Subcutaneous abdominal adipose tissue (tissue), 5 donors: ENCODE measurements around the gene ITIH1.

Experiments
- H3K27ac ChIP-seq: one replicate; pipeline ENCODE4 v1.7.0; 2013; ENCODE audit warnings: low read depth, mild to moderate bottlenecking, inconsistent platforms, low read length, moderate library complexity
- H3K27me3 ChIP-seq, 5 donors: one replicate each; pipeline ENCODE4 v1.7.0; 2013; ENCODE audit warnings: low read length in 5 of 5, inconsistent platforms in 1 of 5; ENCODE audit not compliant: control insufficient read depth in 5 of 5, insufficient read depth in 4 of 5
- H3K36me3 ChIP-seq, 5 donors: one replicate each; pipeline ENCODE4 v1.7.0; 2013; ENCODE audit warnings: low read length in 5 of 5; ENCODE audit not compliant: control insufficient read depth in 5 of 5, insufficient read depth in 5 of 5
- H3K4me1 ChIP-seq, 5 donors: one replicate each; pipeline ENCODE4 v1.7.0; 2013; ENCODE audit warnings: low read length in 5 of 5, mild to moderate bottlenecking in 3 of 5, moderate library complexity in 1 of 5; ENCODE audit not compliant: control insufficient read depth in 5 of 5, insufficient read depth in 5 of 5
- H3K4me3 ChIP-seq, 5 donors: one replicate each; pipeline ENCODE4 v1.7.0; 2013; ENCODE audit warnings: low read length in 5 of 5, low read depth in 1 of 5
- H3K9ac ChIP-seq, 5 donors: one replicate each; pipeline ENCODE4 v1.7.0; 2013; ENCODE audit warnings: low read length in 5 of 5, mild to moderate bottlenecking in 4 of 5, moderate library complexity in 3 of 5
- H3K9me3 ChIP-seq, 5 donors: one replicate each; pipeline ENCODE4 v1.7.0; 2013; ENCODE audit warnings: low read length in 5 of 5; ENCODE audit not compliant: control insufficient read depth in 5 of 5
- donor health status: healthy.
- donor health status: healthy.
- donor health status: healthy.
- donor health status: healthy.
- donor health status: healthy.

Gene ITIH1

DNA sequence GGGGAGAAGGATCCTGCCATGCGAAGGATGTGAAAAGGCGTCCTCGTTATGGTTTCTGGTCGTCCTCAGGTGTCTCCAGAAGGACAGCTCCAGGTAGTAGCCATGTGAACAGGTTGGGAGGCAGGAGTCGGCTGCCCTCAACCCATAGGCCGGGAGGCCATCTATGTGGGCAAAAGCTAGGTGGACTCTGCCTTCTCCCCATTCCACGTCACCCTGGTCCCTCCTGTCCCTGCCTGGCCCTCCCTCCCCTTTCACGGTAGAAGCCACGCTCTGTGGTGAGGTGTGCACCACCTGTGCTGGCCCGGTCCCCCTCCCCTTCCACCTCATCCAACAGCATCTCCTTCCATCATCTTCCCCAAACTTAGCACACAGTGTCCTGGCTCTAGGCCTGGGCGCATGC is 33.5 kb downstream of the ITIH1 start:
- H3K4me1 ChIP-seq = no peaks in the 10 kb centered on the region
- no peak overlapping the region for H3K4me3 ChIP-seq
- no peak overlapping the region for H3K9ac ChIP-seq
- no peak overlapping the region for H3K27ac ChIP-seq
- H3K9me3 ChIP-seq = no peaks in the 10 kb centered on the region
- H3K27me3 ChIP-seq = peaks cover 0 to 17% (median 5%) of the 10 kb centered on the region in 5 donors
- no peaks in the 10 kb centered on the region for H3K36me3 ChIP-seq

DNA sequence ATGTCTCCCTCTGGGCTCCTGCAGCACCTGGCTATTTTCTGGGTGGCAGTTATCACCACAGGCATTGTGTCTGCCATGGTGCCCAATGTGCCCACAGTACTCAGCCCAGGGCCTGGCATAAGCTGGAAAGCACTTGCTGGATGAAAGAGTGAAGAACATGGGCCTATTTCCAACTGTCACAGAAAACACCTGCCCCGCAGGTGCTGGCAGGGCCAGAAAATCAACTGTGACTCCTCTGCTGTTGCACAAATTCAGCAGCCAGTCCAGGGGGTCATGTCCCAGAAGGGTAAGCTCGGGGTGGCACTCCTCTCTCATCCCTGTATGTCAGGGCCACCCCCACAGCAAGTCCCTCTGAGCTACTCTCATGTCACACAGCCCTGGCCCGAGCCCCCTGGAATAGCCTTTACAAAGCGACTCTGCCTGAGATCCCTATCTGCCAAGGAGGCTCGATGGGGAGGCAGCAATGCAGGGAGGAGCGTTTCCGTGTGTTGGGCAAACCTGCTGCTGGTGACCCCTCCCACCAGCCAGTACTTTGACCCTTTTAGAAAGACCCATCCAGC is 34.1 kb downstream of the ITIH1 start:
- no peaks in the 10 kb centered on the region for H3K4me1 ChIP-seq
- no peak overlapping the region for H3K4me3 ChIP-seq
- no peaks in the 10 kb centered on the region for H3K36me3 ChIP-seq
- no peak overlapping the region for H3K27ac ChIP-seq
- peaks cover 0 to 16% (median 5%) of the 10 kb centered on the region in 5 donors for H3K27me3 ChIP-seq
- no peaks in the 10 kb centered on the region for H3K9me3 ChIP-seq
- H3K9ac ChIP-seq = no peak overlapping the region

DNA sequence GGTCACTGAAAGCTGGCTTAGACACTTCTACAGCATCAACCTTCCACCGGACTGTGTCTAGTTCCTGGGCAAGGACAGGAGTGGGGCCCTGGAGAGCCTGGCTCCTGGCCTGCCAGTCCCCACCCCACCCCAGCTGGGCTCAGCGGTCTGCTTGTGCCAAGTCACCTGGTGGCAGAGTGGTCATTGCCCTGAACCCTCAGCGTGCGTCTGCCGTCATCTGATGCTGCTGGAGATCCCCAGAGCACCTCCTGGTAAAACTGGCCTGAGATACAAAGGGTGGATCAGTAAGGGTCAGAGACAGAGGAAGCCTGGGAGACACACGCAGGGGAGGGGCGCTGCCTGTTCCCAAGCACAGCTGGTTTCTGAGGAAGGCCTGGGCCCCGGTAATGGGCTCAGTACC is 36.4 kb downstream of the ITIH1 start:
- no peak overlapping the region for H3K27ac ChIP-seq

DNA sequence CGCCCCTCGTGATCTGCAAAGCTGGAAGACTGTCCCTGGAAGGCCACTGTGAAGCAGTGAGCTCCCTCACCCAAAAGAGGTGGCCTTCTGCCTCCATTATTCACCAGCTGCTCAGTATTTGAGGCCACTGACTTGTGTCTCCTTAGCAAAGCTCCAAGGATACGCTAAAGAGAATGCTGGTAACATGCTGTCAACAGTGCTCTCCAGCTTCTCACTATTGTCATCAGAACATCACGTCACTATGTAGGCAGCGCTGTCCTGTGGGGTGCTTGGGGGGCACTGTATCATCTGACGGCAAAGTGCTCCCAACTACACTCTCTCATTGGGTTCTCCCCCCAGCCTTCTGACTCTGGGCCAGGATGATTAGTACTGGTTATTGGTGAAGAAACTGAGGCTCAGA is 38.8 kb downstream of the ITIH1 start:
- H3K9ac ChIP-seq = no peak overlapping the region
- H3K27ac ChIP-seq = no peak overlapping the region
- H3K4me3 ChIP-seq = no peak overlapping the region
- no peaks in the 10 kb centered on the region for H3K27me3 ChIP-seq
- no peaks in the 10 kb centered on the region for H3K9me3 ChIP-seq
- H3K4me1 ChIP-seq = no peaks in the 10 kb centered on the region
- H3K36me3 ChIP-seq = no peaks in the 10 kb centered on the region

More for the DNA sequence above, 36.4 kb downstream of the ITIH1 start:
- Histone ChIP-seq H3K36me3 (no peaks in the 10 kb centered on the region), H3K9ac (no peak overlapping the region), H3K4me1 (no peaks in the 10 kb centered on the region), H3K4me3 (no peak overlapping the region), H3K27me3 (peaks cover 0 to 7% (median 4%) of the 10 kb centered on the region in 5 donors), H3K9me3 (no peaks in the 10 kb centered on the region)

DNA sequence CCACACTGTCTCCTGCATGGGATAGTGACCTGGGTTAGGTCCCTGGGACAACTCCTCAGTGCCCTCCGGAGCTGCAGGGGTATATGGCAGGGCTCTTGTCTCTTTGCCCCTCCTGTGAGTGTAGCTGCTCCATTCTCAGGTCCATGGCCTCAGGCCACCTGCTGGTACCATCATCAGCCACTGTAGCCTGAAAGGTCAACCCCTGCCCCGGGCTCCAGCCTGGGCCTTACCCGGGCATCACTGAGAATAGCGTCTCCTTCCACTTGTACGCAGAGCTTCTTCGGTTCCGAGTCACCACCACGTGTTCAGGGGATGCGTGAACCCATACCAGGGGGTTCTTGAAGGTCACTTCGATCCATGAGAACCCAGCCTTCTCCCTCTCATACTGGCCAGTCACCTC is 39.3 kb downstream of the ITIH1 start:
- Histone ChIP-seq H3K27me3 (no peaks in the 10 kb centered on the region), H3K4me3 (no peak overlapping the region), H3K27ac (no peak overlapping the region), H3K9ac (no peak overlapping the region), H3K9me3 (no peaks in the 10 kb centered on the region), H3K4me1 (peaks cover 0 to 2% (median 0%) of the 10 kb centered on the region in 5 donors), H3K36me3 (no peaks in the 10 kb centered on the region)

DNA sequence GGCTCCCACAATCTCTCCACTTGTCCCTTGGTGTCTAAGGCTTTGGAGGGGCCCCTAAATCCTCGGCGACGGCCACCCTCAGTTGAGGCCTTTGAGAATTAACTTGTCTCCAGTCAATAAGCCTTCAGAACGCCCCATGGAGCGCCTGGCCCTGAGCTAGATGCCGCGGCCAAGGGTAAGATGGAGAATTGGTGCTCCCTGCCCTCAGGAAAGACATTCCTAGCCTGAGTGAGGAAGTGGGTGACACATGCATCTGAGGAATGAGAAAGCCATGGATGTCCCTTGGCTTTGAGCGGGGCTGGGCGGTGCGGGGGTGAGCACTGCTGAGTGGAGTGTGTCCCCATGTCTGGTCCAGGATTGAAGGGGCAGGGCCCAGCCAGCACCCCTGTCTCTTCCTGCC is 39.8 kb downstream of the ITIH1 start:
- no peak overlapping the region for H3K4me3 ChIP-seq
- no peaks in the 10 kb centered on the region for H3K36me3 ChIP-seq
- H3K27me3 ChIP-seq = no peaks in the 10 kb centered on the region
- H3K4me1 ChIP-seq = peaks cover 0 to 2% (median 0%) of the 10 kb centered on the region in 5 donors
- no peak overlapping the region for H3K9ac ChIP-seq
- H3K9me3 ChIP-seq = no peaks in the 10 kb centered on the region
- no peak overlapping the region for H3K27ac ChIP-seq

DNA sequence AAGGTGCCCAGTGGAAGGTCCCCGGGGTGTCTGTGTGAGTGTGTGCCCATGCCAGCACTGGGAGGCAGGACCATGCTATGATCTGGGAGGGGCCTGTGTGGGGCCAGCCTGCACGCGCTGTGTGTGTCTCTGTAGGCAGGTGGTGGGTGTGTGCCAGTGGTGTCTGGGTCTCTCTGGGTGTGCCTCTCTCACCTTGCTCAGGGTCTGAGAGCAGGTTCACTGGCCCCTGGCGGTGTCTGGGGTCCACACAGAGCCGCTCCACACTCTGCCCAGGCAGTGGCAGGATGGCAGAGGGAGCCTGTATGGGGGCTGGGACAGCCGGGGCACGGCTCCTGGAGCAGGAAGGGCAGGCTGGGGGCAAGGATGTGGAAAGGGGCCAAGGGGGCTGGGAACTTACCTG is 40.5 kb downstream of the ITIH1 start:
- no peaks in the 10 kb centered on the region for H3K9me3 ChIP-seq
- no peaks in the 10 kb centered on the region for H3K36me3 ChIP-seq
- H3K27me3 ChIP-seq = no peaks in the 10 kb centered on the region
- H3K4me3 ChIP-seq = no peak overlapping the region
- H3K4me1 ChIP-seq = peaks cover 0 to 2% (median 0%) of the 10 kb centered on the region in 5 donors
- H3K27ac ChIP-seq = no peak overlapping the region
- no peak overlapping the region for H3K9ac ChIP-seq

DNA sequence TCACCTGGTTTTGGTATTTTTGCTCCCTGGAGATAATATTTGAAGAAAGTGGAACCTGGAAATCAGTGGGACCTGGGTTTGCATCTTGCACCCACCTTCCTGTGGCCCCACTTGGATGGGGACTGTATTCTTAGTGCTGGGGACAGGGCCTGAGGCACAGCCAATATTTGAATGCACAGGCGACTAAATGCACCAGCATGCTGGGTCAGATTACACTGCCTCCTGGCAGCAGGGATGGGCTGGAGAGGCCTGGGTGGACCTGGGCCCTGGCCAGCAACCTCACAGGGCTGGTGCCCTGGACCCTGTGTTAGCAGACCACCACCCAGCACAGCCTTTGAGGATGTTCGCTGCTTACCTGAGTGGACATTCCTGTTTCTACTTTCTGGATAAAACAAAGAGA is 42.5 kb downstream of the ITIH1 start:
- no peak overlapping the region for H3K4me3 ChIP-seq
- H3K9ac ChIP-seq = no peak overlapping the region
- peaks cover 0 to 13% (median 6%) of the 10 kb centered on the region in 5 donors for H3K36me3 ChIP-seq
- H3K4me1 ChIP-seq = peaks cover 0 to 2% (median 0%) of the 10 kb centered on the region in 5 donors
- no peaks in the 10 kb centered on the region for H3K9me3 ChIP-seq
- no peaks in the 10 kb centered on the region for H3K27me3 ChIP-seq
- H3K27ac ChIP-seq = no peak overlapping the region

DNA sequence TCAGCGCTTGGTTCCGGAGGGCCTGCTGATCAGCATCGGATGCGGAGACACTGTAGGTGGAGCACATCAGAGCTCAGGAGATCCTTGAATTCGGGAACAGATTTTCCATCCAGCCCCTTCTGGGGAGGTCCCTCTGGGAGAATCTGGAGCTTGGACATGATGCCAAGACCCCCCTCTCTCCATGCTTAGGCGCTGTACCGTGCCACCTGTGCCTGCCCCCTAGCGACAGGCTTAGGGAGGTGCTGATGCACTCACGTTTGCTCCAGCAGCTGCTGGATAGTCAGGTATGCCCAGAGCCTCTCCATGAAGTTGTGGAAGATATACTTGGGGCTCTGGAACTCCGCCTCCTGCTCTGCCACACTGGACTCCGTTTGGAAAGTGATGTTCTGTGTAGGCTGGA is 43.3 kb downstream of the ITIH1 start:
- H3K9ac ChIP-seq = no peak overlapping the region
- no peaks in the 10 kb centered on the region for H3K9me3 ChIP-seq
- no peak overlapping the region for H3K4me3 ChIP-seq
- peaks cover 0 to 13% (median 6%) of the 10 kb centered on the region in 5 donors for H3K36me3 ChIP-seq
- no peaks in the 10 kb centered on the region for H3K27me3 ChIP-seq
- H3K4me1 ChIP-seq = peaks cover 0 to 2% (median 0%) of the 10 kb centered on the region in 5 donors
- H3K27ac ChIP-seq = no peak overlapping the region

DNA sequence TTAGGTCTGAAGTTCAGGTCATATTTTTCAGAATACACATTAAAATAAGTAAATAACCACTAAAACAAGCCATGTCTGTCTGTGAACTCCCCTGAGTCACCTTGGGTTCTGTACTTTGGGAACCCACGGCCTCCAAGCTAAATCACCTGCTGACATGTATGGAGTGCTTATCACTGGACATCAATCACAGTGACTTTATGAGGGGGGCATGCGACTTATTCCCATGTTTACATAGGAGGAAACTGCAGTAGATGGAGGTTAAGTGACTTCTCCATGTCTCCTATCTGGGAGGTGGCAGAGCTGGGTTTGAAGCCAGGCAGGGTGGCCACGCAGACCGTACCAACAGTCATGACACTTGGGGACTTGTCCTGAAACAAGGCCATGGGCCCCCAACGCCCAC is 45.0 kb downstream of the ITIH1 start:
- Histone ChIP-seq H3K27me3 (no peaks in the 10 kb centered on the region), H3K4me3 (no peak overlapping the region), H3K9ac (no peak overlapping the region), H3K36me3 (peaks cover 0 to 13% (median 6%) of the 10 kb centered on the region in 5 donors), H3K27ac (no peak overlapping the region), H3K4me1 (peaks cover 0 to 2% (median 0%) of the 10 kb centered on the region in 5 donors), H3K9me3 (no peaks in the 10 kb centered on the region)
